Mononuclear cell (primary cell): Measurements from ENCODE around the gene SDCBP2. TPM values are rescaled to one million over a fixed set of nuclear protein-coding genes. Genes with fewer than 3 reads are reported as not detected.

Experiments used
- H3K27me3 ChIP-seq: 2 replicates; pipeline ENCODE4 v1.6.0; 2011; ENCODE audit warnings: low read length, control low read depth; ENCODE audit not compliant: insufficient read depth
- H3K4me1 ChIP-seq: 2 replicates; pipeline ENCODE4 v1.5.1; 2011; ENCODE audit warnings: mild to moderate bottlenecking, low read length, control low read depth; ENCODE audit not compliant: insufficient read depth
- H3K4me3 ChIP-seq: 2 replicates; pipeline ENCODE4 v1.5.1; 2011; ENCODE audit warnings: mild to moderate bottlenecking, low read length, moderate library complexity
- H3K9me3 ChIP-seq: 2 replicates; pipeline ENCODE4 v1.5.1; 2011; ENCODE audit warnings: low read depth, mild to moderate bottlenecking, control low read depth, low read length
- total RNA-seq: library from RNA; depleted of rRNA; stranded (reverse); fragments of >200 nt; gene quantifications from one replicate; pipeline ENCODE4 v1.2.3, GENCODE V29; 2012

Gene SDCBP2
- total RNA-seq, 1 donor: 0.42 TPM

GRCh38 chr20:1315804-1316203 lies 13.1 kb downstream of the SDCBP2 start:
- no peaks in the 10 kb centered on the region for H3K27me3 ChIP-seq
- no peaks in the 10 kb centered on the region for H3K9me3 ChIP-seq
- no peak overlapping the region for H3K4me3 ChIP-seq
- peaks cover 6% of the 10 kb centered on the region for H3K4me1 ChIP-seq

- H3K9me3 ChIP-seq: no peaks in the 10 kb centered on the region
- H3K4me1 ChIP-seq: peaks cover 6% of the 10 kb centered on the region
- H3K27me3 ChIP-seq: no peaks in the 10 kb centered on the region
- no peak overlapping the region for H3K4me3 ChIP-seq
These were observed 15.5 kb downstream of the SDCBP2 start for GRCh38 chr20:1313236-1313964.

GRCh38 chr20:1312904-1313235 lies 16.1 kb downstream of the SDCBP2 start:
- H3K4me1 ChIP-seq: peaks cover 6% of the 10 kb centered on the region
- H3K4me3 ChIP-seq: no peak overlapping the region
- no peaks in the 10 kb centered on the region for H3K27me3 ChIP-seq
- no peaks in the 10 kb centered on the region for H3K9me3 ChIP-seq

- H3K27me3 ChIP-seq: no peaks in the 10 kb centered on the region
- H3K9me3 ChIP-seq: no peaks in the 10 kb centered on the region
- H3K4me3 ChIP-seq: no peak overlapping the region
- peaks cover 6% of the 10 kb centered on the region for H3K4me1 ChIP-seq
These were observed 16.6 kb downstream of the SDCBP2 start for GRCh38 chr20:1312308-1312707.

- H3K4me1 ChIP-seq: peaks cover 6% of the 10 kb centered on the region
- no peaks in the 10 kb centered on the region for H3K27me3 ChIP-seq
- H3K9me3 ChIP-seq: no peaks in the 10 kb centered on the region
- no peak overlapping the region for H3K4me3 ChIP-seq
These were observed 18.3 kb downstream of the SDCBP2 start for GRCh38 chr20:1310506-1311190.

GRCh38 chr20:1310071-1310470 lies 18.9 kb downstream of the SDCBP2 start:
- peaks cover 6% of the 10 kb centered on the region for H3K4me1 ChIP-seq
- H3K27me3 ChIP-seq: no peaks in the 10 kb centered on the region
- H3K9me3 ChIP-seq: no peaks in the 10 kb centered on the region
- H3K4me3 ChIP-seq: no peak overlapping the region

GRCh38 chr20:1309439-1309847 lies 19.5 kb downstream of the SDCBP2 start:
- H3K27me3 ChIP-seq: no peaks in the 10 kb centered on the region
- H3K9me3 ChIP-seq: no peaks in the 10 kb centered on the region
- H3K4me3 ChIP-seq: no peak overlapping the region
- peaks cover 6% of the 10 kb centered on the region for H3K4me1 ChIP-seq

- no peaks in the 10 kb centered on the region for H3K9me3 ChIP-seq
- H3K27me3 ChIP-seq: no peaks in the 10 kb centered on the region
- no peak overlapping the region for H3K4me3 ChIP-seq
- H3K4me1 ChIP-seq: peaks cover 6% of the 10 kb centered on the region
These were observed 20.2 kb downstream of the SDCBP2 start for GRCh38 chr20:1308702-1309095.

- H3K4me1 ChIP-seq: peaks cover 1% of the 10 kb centered on the region
These were observed 20.8 kb downstream of the SDCBP2 start for GRCh38 chr20:1308067-1308701.

GRCh38 chr20:1307571-1307971 lies 21.4 kb downstream of the SDCBP2 start:
- Histone ChIP-seq H3K9me3 (no peaks in the 10 kb centered on the region), H3K4me3 (no peak overlapping the region)

More at GRCh38 chr20:1308067-1308701, 20.8 kb downstream of the SDCBP2 start:
- Histone ChIP-seq H3K9me3 (no peaks in the 10 kb centered on the region), H3K4me3 (no peak overlapping the region), H3K27me3 (no peaks in the 10 kb centered on the region)

GRCh38 chr20:1307171-1307570 lies 21.8 kb downstream of the SDCBP2 start:
- no peaks in the 10 kb centered on the region for H3K9me3 ChIP-seq
- no peaks in the 10 kb centered on the region for H3K27me3 ChIP-seq
- no peaks in the 10 kb centered on the region for H3K4me1 ChIP-seq
- H3K4me3 ChIP-seq: no peak overlapping the region

More at GRCh38 chr20:1307571-1307971, 21.4 kb downstream of the SDCBP2 start:
- H3K4me1 ChIP-seq: no peaks in the 10 kb centered on the region
- no peaks in the 10 kb centered on the region for H3K27me3 ChIP-seq

GRCh38 chr20:1306316-1307135 lies 22.4 kb downstream of the SDCBP2 start:
- Histone ChIP-seq H3K4me3 (no peak overlapping the region), H3K9me3 (no peaks in the 10 kb centered on the region), H3K4me1 (no peaks in the 10 kb centered on the region), H3K27me3 (no peaks in the 10 kb centered on the region)

GRCh38 chr20:1305712-1306111 lies 23.2 kb downstream of the SDCBP2 start:
- Histone ChIP-seq H3K4me3 (no peak overlapping the region), H3K27me3 (no peaks in the 10 kb centered on the region), H3K4me1 (peaks cover 2% of the 10 kb centered on the region), H3K9me3 (no peaks in the 10 kb centered on the region)

- H3K27me3 ChIP-seq: no peaks in the 10 kb centered on the region
- peaks cover 7% of the 10 kb centered on the region for H3K4me1 ChIP-seq
- no peaks in the 10 kb centered on the region for H3K9me3 ChIP-seq
- H3K4me3 ChIP-seq: no peak overlapping the region
These were observed 24.0 kb downstream of the SDCBP2 start for GRCh38 chr20:1304710-1305515.
